Peyer's patch (tissue), 4 donors: ENCODE measurements around the gene COMMD2.

Experiments
- POLR2A ChIP-seq, 2 donors: fragments of 450-650 bp; IDR thresholded peaks; one replicate each; pipeline ENCODE4 v1.5.1; 2017; ENCODE audit warnings: antibody characterized with exemption in 2 of 2, mild to moderate bottlenecking in 2 of 2, moderate library complexity in 2 of 2
- TF ChIP-seq, protein P1 (sequence below), 6 experiments: fragments of 450-650 bp in 4 of 6; fragments of 200-600 bp in 2 of 6; sonication (generic) in 1 of 6; IDR thresholded peaks; one replicate each; pipeline ENCODE4 v1.5.1; 2017 to 2019; ENCODE audit warnings: antibody characterized with exemption in 6 of 6, mild to moderate bottlenecking in 3 of 6, moderate library complexity in 1 of 6

- TF ChIP-seq, protein P1, sequence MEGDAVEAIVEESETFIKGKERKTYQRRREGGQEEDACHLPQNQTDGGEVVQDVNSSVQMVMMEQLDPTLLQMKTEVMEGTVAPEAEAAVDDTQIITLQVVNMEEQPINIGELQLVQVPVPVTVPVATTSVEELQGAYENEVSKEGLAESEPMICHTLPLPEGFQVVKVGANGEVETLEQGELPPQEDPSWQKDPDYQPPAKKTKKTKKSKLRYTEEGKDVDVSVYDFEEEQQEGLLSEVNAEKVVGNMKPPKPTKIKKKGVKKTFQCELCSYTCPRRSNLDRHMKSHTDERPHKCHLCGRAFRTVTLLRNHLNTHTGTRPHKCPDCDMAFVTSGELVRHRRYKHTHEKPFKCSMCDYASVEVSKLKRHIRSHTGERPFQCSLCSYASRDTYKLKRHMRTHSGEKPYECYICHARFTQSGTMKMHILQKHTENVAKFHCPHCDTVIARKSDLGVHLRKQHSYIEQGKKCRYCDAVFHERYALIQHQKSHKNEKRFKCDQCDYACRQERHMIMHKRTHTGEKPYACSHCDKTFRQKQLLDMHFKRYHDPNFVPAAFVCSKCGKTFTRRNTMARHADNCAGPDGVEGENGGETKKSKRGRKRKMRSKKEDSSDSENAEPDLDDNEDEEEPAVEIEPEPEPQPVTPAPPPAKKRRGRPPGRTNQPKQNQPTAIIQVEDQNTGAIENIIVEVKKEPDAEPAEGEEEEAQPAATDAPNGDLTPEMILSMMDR (IDR thresholded peaks at IDR 0.05), result no peak
- TF ChIP-seq POLR2A (IDR thresholded peaks at IDR 0.05), result no peak
Measured at GRCh38 chr3:149781211-149781610, 28.9 kb upstream of the COMMD2 start.
